ENCODE data around the gene MINK1.
A peak's percentile ranks its signal among the peaks of the same experiment; 100 is the strongest.
"Not testable (repeated sequence)": the region's sequence is repeated elsewhere in the genome, so short reads cannot be mapped to it uniquely, and the experiment has no call there.

MINK1 gene

DNA sequence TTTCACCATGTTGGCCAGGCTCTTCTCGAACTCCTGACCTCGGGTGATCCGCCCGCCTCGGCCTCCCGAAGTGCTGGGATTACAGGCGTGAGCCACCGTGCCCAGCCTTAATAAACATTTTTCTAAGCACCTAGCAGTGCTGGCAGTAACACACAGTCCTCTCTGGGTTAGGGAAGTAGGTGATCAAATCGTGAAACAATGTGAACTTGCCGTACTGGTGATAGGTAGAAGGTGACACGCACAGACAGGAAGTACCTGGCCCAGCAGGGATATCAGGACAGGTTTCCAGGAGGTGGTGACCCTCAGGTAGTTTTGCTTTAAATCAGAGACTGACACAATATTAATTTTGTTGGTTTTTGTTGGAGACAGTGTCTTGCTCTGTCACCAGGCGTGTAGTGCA lies 21.7 kb upstream of the MINK1 start:
- DNase-seq (ENCODE audit: low read depth): no peak

- DNase-seq (ENCODE audit: low read depth): no peak
These were observed 20.4 kb upstream of the MINK1 start for GRCh38 chr17:4812690-4813089.

- no peak for DNase-seq (ENCODE audit: low read depth)
These were observed 18.0 kb upstream of the MINK1 start for GRCh38 chr17:4815043-4815675.

DNA sequence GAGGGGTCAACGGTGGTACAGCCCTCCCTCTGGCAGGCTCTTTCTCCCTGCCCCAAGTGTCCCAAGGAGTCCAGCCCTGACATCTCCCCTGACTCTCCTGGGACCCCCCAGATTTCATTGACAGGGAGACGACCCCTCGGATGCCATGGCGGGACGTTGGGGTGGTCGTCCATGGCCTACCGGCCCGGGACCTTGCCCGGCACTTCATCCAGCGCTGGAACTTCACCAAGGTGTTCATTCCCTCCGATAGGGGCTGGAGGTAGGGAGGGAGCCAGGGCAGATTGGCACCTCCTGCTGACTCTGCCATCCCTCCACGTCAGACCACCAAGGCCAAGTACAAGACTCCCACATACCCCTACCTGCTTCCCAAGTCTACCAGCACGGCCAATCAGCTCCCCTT lies 16.3 kb upstream of the MINK1 start:
- DNase-seq (ENCODE audit: low read depth): no peak

DNA sequence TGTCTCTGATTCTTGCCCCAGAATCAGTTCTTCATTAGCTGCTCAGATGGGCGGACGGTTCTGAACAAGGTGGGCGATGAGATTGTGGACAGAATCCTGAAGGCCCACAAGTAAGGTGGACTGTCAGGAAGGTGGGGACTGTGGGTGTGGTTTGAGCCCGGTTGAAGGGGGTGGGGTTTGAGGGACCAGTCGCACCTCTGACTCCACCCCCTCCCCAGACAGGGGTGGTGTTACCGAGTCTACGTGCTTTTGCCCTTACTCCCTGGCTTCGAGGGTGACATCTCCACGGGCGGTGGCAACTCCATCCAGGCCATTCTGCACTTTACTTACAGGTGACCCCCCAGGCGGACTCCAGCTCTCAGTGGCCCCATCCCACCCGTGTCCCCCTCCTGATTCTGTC lies 14.9 kb upstream of the MINK1 start:
- DNase-seq (ENCODE audit: low read depth): no peak

DNA sequence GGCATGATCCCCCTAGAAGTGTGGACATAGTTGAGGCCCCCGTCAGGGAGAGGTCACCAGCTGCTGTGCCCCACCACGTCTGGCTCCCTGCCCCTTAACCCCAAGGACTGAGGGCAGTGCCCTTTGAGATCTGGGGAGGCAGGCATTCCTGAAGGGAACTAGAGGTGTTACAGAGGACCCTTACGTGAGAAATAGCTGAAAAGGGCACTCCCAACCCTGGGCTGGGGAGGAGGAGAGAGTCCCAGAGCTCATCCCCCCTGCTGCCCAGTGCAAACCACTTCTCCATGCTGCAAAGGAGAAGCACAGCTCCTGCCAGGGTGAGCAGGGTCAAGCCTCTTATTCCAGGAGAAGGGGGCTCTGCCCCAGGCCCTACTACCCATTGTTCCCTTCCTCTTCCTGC lies 10.3 kb upstream of the MINK1 start:
- no peak for DNase-seq (ENCODE audit: low read depth)

DNA sequence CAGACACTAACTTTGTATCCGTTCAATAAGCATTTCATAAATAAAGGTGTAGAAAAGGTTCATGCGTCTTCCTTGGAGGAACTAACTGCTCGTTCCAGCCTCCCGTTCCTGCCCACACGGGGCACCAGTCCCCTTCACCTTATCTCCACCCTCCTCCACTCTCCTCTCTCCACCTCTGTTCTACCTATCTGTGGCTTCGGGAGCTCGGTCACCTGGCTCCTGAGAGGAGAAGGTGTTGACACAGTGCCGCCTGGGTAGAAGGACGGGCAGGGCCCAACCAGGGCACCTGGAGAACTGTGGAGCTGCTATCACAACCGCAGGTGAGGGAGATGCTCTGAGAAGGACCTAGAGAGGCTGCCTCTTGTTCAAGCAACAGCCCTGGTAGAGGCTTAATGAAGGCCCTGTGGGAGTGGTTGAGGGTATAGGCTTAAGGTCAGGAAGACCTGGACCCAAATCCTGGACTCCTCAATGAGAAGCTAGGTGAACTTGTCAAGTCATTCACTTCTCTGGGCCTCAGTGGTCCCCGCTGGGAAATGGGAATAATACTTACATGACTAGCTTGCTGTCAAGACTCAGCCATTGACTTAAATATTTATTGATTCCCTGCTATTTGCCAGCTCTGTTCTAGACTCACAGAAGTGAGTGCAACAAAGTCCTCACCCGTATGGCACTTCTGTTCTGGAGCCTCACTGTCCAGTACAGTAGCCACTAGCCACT lies 9.6 kb upstream of the MINK1 start:
- no peak for DNase-seq (ENCODE audit: low read depth)

- DNase-seq (ENCODE audit: low read depth): no peak
These were observed 5.7 kb upstream of the MINK1 start for GRCh38 chr17:4827399-4827798.

- DNase-seq (ENCODE audit: low read depth): not testable (repeated sequence)
These were observed 337 bp upstream of the MINK1 start for GRCh38 chr17:4832829-4833177.

GRCh38 chr17:4833941-4834680 lies 971 bp downstream of the MINK1 start:
- peak; percentile 66 for DNase-seq (ENCODE audit: low read depth)

GRCh38 chr17:4834681-4835020 lies 1.5 kb downstream of the MINK1 start:
- DNase-seq (ENCODE audit: low read depth): no peak

DNA sequence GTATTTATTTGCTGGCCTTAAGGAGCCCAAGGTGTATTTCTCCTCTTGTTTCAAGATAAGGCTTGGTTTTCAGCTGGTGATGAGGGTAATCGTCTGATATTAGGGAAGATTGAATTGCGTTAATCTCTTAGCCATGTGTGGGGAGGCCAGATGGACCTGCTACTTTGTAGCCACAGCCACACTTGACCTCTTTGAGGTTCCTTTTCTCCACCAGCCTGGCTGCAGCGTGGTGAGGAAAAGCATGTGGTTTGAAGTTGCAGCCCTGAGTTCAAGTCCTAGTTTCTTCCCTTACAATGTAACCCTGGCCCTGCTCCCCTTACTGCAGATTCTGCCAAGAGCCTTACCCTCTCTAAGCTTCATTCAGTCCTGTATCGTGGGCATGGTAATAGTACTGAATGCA lies 3.1 kb downstream of the MINK1 start:
- DNase-seq (ENCODE audit: low read depth): no peak

DNA sequence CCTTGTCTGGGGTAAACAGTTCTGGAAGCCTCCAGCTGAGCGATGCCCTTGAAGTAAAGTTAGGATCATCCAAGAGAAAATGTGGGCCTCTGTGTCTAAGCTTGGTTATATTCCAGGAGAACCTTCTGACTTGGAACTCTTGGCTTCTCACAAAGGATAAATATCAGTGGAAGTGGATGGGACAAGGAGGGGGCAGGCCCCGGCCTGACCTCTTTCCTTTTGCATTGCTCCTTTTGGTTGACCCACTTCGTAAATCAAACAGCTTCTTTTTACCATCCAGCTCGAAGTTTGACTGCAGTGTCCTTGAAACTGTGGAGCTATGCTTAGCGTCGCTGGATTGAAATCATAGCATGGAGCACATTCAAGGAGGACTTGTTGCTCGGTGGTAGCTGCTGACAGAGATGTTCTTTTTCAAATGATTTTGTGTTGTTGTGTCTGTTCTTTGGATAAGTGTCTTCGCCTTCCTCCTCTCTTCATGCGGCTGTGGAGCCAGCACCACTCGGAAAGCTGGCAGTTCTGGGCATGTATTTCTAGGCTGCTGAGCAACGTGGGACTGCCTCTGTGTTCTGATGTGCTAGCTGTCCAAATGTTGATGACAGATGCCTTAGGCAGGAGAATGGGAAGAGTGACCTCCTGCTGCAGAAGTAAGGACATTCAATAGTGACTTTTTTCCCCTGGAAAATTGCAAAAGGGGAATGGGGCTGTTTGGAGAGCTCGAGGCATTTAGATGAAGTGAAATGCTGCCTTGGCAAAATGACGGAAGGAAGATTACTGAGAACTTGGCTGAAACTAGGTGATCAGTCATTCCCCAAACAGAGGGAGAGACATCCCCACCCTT lies 4.5 kb downstream of the MINK1 start:
- no peak for DNase-seq (ENCODE audit: low read depth)

DNA sequence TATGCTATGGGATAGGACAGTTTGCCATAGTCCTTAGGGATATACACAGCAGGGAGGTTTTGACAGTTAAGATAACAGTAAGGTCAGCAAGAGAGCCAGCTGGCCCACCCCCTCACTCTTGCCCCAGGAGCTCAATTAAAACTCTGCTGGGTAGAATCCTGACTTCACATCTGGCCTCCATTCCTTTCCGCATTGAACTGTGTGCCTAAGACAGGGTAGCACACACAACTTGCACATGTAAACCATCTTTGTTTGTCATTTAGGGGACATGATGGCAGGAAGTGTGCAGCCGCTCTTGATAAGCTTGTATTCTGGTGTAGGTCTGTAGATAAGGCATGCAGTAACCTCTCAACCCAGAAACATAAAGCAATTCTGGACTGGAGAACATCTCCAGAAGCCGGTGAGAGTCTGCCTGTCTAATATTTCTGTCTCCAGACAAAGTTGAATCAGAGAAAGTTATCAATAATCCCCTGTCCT lies 5.2 kb downstream of the MINK1 start:
- no peak for DNase-seq (ENCODE audit: low read depth)

DNA sequence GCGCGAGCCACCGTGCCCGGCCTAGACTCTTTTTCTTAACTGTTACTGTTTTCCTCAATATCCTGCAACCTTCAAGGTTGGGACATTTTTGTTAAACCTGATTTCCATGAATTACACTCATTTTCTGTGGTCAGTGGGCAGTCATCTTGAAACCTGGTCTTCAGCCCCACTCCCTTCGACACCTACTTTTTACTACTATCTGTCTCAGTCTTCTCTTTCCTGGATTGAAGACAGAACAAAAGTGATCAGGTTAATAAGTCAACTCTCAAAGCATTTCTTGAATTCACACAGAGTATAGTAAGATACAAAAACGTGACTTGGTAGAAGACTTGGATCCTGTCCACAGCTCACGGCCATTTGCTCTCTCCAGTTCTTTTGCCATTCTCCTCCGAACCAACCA lies 6.1 kb downstream of the MINK1 start:
- DNase-seq (ENCODE audit: low read depth): no peak

DNA sequence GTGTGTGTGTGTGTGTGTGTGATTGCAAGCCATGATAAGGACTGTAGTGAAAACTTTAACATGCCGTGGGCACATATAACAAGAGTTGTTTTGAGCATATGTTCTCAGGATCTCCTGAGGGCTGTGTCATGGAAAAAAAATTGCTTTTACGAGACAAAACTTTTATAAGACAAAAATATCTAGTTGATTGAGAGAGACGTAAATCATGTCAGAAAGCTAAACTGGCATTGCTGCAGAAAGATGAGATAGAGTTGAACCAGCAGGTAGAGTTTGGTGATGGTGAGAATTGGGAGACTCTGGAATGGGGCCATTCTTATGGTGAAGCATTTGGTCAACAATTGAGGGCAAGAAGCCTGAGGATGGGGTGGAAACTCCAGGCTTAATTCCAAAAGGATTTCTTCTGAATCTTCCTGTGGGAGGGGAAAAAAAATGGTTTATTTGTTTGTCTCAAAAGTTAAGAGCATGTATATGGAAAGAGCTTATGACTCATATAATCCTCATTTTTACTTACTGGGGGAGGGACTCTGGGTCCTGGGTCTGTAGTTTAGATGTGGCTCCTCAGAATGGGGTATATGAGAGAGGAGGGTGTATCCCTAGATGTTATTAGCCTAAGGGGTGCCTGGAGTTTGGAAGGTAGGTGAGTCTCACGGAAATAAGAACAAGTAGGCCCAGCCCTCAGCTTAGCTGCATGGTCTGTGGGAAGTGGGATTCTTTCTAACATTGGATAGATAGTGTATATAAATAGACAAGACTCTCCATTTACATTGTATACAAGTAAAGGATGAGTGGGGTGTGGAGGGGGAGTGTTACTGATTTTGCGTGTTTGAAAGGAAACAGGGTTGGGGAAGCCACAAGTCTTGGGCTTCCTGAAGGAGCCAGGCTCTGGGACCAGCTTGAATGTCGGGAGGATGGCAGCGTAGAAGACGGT lies 7.1 kb downstream of the MINK1 start:
- DNase-seq (ENCODE audit: low read depth): no peak

- DNase-seq (ENCODE audit: low read depth): no peak
These were observed 7.7 kb downstream of the MINK1 start for GRCh38 chr17:4840893-4841242.

DNA sequence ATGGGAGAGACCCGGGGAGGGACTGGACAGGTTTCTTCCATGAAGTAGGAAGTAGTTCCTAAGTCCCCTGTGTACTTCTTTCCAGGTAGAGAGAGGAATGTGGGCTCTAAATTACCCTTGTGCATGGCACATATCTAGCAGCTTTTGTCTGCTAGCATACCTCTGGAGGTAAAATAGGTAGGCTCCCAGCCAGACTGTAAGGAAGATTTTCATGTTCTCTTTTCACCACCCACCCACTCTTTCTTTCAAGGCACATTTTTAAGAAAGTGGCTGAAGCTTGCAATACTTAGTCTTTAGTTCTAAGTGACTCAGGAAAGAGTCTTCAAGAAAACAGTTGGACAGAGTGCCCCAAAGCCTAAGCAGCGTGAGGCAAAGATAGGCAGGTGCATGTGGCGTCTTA lies 9.2 kb downstream of the MINK1 start:
- no peak for DNase-seq (ENCODE audit: low read depth)

- DNase-seq (ENCODE audit: low read depth): no peak
These were observed 10.3 kb downstream of the MINK1 start for GRCh38 chr17:4843321-4844000.

DNA sequence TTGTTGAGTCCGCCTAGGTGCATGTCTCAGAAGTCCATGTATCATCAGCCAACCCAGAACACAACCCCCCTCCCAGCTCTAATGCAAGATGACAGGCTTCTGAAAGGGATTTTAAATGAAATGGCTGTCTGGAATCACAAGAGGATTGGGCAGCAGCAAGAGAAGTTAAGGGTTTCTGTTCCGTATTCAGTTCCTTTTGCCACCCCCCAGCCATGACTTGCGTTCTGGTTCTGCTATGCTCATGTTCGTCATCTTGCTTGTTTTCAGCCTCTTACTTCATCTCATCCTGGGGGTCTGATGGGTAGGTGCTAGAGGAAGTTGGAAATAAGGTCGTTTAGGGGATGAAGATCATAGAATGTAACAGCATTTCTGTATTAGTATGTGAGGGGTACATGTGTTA lies 12.0 kb downstream of the MINK1 start:
- no peak for DNase-seq (ENCODE audit: low read depth)

All from fibroblast of gingiva (primary cell).